HG03039 (cell line): ENCODE results near the gene GRM8.

Source experiments
- ATAC-seq: cut with Tn5 transposase; IDR thresholded peaks from one replicate; pipeline ENCODE4 v1.9.1; 2021; ENCODE audit warnings: mild to moderate bottlenecking, moderate library complexity; ENCODE audit not compliant: unreplicated experiment

GRM8 gene

GRCh38 chr7:127151379-127151778 lies 101.4 kb downstream of the GRM8 start:
- ATAC-seq, result no peak

GRCh38 chr7:127150543-127150942 lies 102.2 kb downstream of the GRM8 start:
- ATAC-seq, result no peak

- ATAC-seq, result no peak
Observed at GRCh38 chr7:127146746-127147536, 105.8 kb downstream of the GRM8 start.

GRCh38 chr7:127137146-127137545 lies 115.6 kb downstream of the GRM8 start:
- no peak for ATAC-seq

- no peak for ATAC-seq
Observed at GRCh38 chr7:127135871-127136485, 116.8 kb downstream of the GRM8 start.

DNA sequence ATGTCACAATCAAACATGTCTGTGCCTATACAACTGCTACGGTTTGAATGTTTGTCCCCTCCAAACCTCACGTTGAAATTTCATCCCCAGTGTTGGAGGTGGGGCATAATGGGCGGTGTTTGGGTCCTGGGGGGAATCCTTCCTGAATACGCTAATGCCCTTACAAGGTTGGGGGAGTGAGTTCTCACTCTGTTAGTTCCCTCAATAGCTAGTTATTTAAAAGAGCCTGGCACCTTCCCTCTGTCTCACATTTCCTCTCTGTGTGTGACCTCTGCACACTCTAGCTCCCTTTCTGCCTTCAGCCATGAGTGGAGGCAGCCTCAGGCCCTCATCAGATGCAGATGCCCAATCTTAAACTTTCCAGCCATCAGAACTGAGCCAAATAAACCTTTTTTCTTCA lies 129.5 kb downstream of the GRM8 start:
- no peak for ATAC-seq

DNA sequence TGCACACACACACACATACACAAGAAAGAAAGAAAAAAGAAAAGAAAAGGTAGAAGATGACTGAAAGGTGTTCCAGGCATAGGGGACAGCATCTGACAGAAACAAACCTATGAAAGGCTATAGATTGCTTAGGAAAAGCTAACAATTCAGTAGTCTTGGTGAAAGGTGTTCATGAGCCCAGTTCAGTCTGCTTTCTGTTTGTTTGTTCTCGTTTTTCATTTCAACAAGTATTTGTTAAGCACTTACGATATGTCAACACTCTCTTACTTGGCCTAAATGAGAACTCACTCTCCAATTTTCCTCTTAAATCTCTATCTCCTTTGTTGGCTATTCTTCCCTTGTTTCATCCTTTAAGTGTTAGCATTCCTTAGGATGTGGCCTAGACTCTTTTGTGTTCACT lies 133.2 kb downstream of the GRM8 start:
- ATAC-seq, result no peak

GRCh38 chr7:127114742-127115265 lies 137.9 kb downstream of the GRM8 start:
- no peak for ATAC-seq

DNA sequence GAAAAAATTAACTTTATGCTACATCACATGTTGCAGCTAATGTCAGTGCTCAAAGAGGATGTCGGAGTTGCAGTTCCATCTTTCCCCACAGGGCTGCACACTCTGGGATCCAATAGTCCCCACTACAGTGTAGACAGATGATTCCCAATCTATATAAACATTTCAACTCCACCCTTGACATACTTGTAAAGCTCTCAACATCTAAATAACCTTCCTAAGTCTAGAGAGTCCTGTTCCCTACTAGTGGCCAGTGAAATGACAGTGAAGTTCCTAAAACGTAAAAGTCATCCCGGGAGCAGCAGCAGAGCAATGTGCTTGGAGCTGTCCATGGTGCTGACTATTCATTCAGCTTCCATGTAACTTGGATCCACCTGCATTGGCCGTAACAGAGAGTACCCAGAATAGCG lies 145.1 kb downstream of the GRM8 start:
- peak; percentile 73 for ATAC-seq

- ATAC-seq, result no peak
Observed at GRCh38 chr7:127093340-127093739, 159.4 kb downstream of the GRM8 start.

GRCh38 chr7:127091620-127092019 lies 161.1 kb downstream of the GRM8 start:
- ATAC-seq, result no peak

GRCh38 chr7:127089146-127089545 lies 163.6 kb downstream of the GRM8 start:
- ATAC-seq, result no peak

GRCh38 chr7:127081539-127081938 lies 171.2 kb downstream of the GRM8 start:
- ATAC-seq, result no peak

GRCh38 chr7:127080576-127080975 lies 172.2 kb downstream of the GRM8 start:
- no peak for ATAC-seq

DNA sequence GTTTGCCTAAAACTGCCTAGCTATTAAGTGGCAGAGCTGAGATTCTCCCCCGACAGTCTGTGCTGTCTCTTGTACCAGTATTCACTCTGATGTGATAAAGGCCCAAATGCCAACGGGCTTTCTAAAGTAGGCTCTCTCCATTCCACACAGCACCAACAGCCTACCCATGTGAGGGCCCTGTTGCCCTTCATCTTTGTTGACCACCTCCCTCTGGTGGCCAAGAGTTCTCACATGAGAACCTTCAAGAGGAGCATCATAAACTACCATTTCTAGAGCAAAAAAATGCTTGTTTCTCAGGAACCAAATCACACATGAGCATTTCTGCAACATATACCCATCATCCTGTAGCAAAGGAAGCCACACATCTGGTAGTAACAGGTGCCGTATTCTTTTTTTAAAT lies 185.8 kb downstream of the GRM8 start:
- no peak for ATAC-seq

DNA sequence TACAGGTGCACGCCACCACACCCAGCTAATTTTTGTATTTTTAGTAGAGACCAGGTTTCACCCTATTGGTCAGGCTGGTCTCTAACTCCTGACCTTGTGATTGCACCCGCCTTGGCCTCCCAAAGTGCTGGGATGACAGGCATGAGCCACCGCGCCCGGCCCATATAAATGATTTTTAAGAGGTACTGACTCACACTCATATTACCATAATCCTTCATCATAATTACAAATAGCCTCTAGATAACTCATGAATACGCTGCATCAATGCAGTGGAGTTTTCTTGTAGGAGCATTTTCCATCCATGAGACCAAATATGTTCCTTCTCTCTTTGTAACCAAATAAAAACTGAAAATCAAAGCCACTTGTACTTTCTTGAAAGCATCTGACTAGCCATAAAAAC lies 193.3 kb downstream of the GRM8 start:
- no peak for ATAC-seq

GRCh38 chr7:127057918-127058317 lies 194.8 kb downstream of the GRM8 start:
- ATAC-seq, result no peak

GRCh38 chr7:127056202-127056601 lies 196.5 kb downstream of the GRM8 start:
- ATAC-seq, result no peak

DNA sequence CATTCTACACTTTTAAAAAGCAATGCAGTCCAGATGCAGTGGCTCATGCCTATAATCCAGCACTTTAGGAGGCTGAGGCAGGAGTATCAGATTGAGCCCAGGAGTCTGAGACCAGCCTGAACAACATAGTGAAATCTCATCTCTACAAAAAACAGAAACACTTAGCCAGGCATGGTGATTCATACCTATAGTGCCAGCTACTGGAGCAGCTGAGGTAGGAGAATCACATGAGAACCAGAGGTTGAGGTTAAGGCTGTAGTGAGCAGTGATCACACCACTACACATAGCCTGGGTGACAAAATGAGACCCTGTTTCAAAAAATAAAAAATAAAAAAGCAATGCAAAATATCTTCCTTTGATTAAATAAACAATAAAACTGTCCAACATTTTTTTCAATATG lies 205.2 kb downstream of the GRM8 start:
- ATAC-seq, result no peak

GRCh38 chr7:127041689-127042452 lies 210.9 kb downstream of the GRM8 start:
- ATAC-seq, result no peak

GRCh38 chr7:127040042-127040441 lies 212.7 kb downstream of the GRM8 start:
- no peak for ATAC-seq

DNA sequence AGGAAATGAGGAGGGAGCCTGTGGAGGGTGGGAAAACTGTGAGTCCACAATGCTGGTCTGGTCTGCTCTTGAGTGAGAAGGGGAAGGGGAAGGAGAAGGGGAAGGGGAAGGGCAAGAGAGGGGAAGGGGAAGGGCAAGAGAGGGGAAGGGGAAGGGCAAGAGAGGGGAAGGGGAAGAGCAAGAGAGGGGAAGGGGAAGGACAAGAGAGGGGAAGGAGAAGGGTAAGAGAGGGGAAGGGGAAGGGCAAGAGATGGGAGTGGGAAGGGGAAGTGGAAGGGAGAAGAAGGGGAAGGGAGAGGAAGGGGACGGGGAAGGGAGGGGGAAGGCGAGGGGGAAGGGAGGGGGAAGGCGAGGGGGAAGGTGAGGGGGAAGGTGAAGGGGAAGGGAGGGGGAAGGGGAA lies 213.2 kb downstream of the GRM8 start:
- ATAC-seq, result no peak
